ENCODE results near the gene KLLN. TPM values are rescaled to one million over a fixed set of nuclear protein-coding genes. Genes with fewer than 3 reads are reported as not detected.

Gene KLLN
- total RNA-seq, 1 experiment from 2014 or later: 0.57 TPM

DNA sequence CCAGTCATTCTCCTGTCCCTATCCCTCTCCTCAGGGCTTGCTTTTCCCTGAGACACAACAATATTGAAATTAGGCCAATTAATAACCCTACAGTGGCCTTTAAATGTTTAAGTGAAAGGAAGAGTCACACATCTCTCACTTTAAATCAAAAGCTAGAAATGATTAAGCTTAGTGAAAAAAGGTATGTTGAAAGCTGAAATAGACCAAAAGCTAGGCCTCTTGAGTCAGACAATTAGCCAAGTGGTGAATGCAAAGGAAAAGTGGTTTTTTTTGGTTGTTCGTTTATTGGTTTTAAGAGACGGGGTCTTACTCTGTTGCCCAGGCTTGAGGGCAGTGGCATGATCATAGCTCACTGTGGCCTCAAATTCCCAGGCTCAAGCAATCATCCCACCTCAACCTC is 35.7 kb downstream of the KLLN start:
- BruUV-seq (replicated peaks): no TSS peak
- H3F3A ChIP-seq (ENCODE audit: insufficient read depth, low read depth): no peaks in the 10 kb centered on the region
- no peaks in the 10 kb centered on the region for H3K9me2 ChIP-seq (ENCODE audit: insufficient read depth)
- no peak for DNase-seq
- H4K20me1 ChIP-seq (ENCODE audit: insufficient read depth): no peaks in the 10 kb centered on the region
- TF ChIP-seq, protein P1, sequence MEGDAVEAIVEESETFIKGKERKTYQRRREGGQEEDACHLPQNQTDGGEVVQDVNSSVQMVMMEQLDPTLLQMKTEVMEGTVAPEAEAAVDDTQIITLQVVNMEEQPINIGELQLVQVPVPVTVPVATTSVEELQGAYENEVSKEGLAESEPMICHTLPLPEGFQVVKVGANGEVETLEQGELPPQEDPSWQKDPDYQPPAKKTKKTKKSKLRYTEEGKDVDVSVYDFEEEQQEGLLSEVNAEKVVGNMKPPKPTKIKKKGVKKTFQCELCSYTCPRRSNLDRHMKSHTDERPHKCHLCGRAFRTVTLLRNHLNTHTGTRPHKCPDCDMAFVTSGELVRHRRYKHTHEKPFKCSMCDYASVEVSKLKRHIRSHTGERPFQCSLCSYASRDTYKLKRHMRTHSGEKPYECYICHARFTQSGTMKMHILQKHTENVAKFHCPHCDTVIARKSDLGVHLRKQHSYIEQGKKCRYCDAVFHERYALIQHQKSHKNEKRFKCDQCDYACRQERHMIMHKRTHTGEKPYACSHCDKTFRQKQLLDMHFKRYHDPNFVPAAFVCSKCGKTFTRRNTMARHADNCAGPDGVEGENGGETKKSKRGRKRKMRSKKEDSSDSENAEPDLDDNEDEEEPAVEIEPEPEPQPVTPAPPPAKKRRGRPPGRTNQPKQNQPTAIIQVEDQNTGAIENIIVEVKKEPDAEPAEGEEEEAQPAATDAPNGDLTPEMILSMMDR (conservative IDR thresholded peaks at IDR 0.05): no peak
- TF ChIP-seq EZH2 (IDR thresholded peaks at IDR 0.05; ENCODE audit: low read depth): no peak
- intact Hi-C loops (cut with micrococcal nuclease; ENCODE audit: unreplicated experiment): no loop called here
- H3K79me2 ChIP-seq (ENCODE audit: low read depth): no peaks in the 10 kb centered on the region
- no peak overlapping the region for H2AFZ ChIP-seq
- H3K36me3 ChIP-seq (ENCODE audit: low read depth): no peaks in the 10 kb centered on the region
- H3K27ac ChIP-seq: no peak overlapping the region
- H3K4me3 ChIP-seq: no peak overlapping the region
- H3K9me3 ChIP-seq (ENCODE audit: insufficient read depth, low read depth): no peaks in the 10 kb centered on the region
- no peaks in the 10 kb centered on the region for H3K4me1 ChIP-seq (replicated peaks; ENCODE audit: insufficient read depth)
- ChIA-PET CTCF (no interaction called here), POLR2A (ENCODE audit: unreplicated experiment) (no interaction called here)
- H3K4me2 ChIP-seq: no peak overlapping the region
- H3K27me3 ChIP-seq (ENCODE audit: insufficient read depth, low read depth): no peaks in the 10 kb centered on the region

DNA sequence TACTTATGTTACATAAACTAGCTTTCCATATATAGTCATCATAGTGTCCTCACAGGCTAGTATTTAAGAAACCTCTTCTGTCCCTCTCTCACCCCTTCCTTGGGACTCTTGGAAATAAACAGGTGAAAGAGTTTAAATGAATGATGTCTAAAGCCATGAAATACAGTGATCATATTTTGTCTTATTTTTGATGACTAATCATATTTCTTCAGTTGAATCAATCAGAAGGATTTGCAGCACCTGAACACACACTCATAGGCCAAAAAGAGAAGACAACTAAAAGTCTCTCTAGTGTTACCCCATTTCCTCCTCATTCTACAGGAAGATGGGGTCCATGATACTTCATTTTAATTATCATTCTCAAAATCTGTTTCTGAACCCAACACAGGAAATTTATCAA is 36.7 kb downstream of the KLLN start:
- H2AFZ ChIP-seq: no peak overlapping the region
- POLR2A ChIA-PET (ENCODE audit: unreplicated experiment): no interaction called here
- no peak overlapping the region for H3K27ac ChIP-seq
- H3K4me1 ChIP-seq (replicated peaks; ENCODE audit: insufficient read depth): no peaks in the 10 kb centered on the region
- no peaks in the 10 kb centered on the region for H3K9me2 ChIP-seq (ENCODE audit: insufficient read depth)
- H3K27me3 ChIP-seq (ENCODE audit: insufficient read depth, low read depth): no peaks in the 10 kb centered on the region
- no peaks in the 10 kb centered on the region for H3K36me3 ChIP-seq (ENCODE audit: low read depth)
- intact Hi-C loops (cut with micrococcal nuclease; ENCODE audit: unreplicated experiment): no loop called here
- no peak for TF ChIP-seq EZH2 (IDR thresholded peaks at IDR 0.05; ENCODE audit: low read depth)
- TF ChIP-seq, protein P1 (conservative IDR thresholded peaks at IDR 0.05): no peak
- H3K4me2 ChIP-seq: no peak overlapping the region
- BruUV-seq (replicated peaks): no TSS peak
- H3K4me3 ChIP-seq: no peak overlapping the region
- DNase-seq: no peak
- no peaks in the 10 kb centered on the region for H3K9me3 ChIP-seq (ENCODE audit: insufficient read depth, low read depth)
- CTCF ChIA-PET: no interaction called here
- H3K79me2 ChIP-seq (ENCODE audit: low read depth): no peaks in the 10 kb centered on the region
- no peaks in the 10 kb centered on the region for H3F3A ChIP-seq (ENCODE audit: insufficient read depth, low read depth)
- H4K20me1 ChIP-seq (ENCODE audit: insufficient read depth): no peaks in the 10 kb centered on the region

DNA sequence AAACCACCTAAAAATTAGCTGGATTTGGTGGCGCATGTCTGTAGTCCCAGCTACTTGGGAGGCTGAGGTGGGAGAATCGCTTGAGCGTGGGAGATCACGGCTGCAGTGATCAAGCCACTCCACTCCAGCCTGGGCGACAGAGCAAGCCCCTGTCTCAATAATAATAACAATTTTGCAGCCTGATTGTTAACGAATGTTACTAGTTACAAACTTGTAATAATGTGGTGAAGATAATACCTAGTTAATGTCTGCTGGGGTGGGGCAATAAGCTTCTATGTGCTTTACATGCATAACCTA is 44.1 kb downstream of the KLLN start:
- peak overlapping the region; percentile 96; the same call in 1 of the 2 replicates for H2AFZ ChIP-seq
- intact Hi-C loops (cut with micrococcal nuclease; ENCODE audit: unreplicated experiment): loop anchor here (5.0 kb wide), 1 partner anchor 43 kb away; the partner anchor contains the start of genes KLLN and PTEN
- peak overlapping the region; percentile 88 for H3K4me3 ChIP-seq
- no TSS peak for BruUV-seq (replicated peaks)
- peaks cover 24% of the 10 kb centered on the region for H3K4me1 ChIP-seq (replicated peaks; ENCODE audit: insufficient read depth)
- ChIA-PET CTCF (interaction anchor here (0.5 kb wide), 1 partner anchor 566 kb away, joined by 3 read pairs; no protein-coding TSS in a partner anchor), POLR2A (ENCODE audit: unreplicated experiment) (interaction anchor here (0.6 to 0.7 kb wide), 3 partner anchors 25 to 710 kb away, joined by 3 to 19 read pairs (median 18); no protein-coding TSS in a partner anchor)
- peak overlapping the region; percentile 80 for H3K27ac ChIP-seq
- TF ChIP-seq, protein P1 (conservative IDR thresholded peaks at IDR 0.05): no peak
- TF ChIP-seq EZH2 (IDR thresholded peaks at IDR 0.05; ENCODE audit: low read depth): no peak
- peaks cover 9% of the 10 kb centered on the region for H3F3A ChIP-seq (ENCODE audit: insufficient read depth, low read depth)
- peaks cover 4% of the 10 kb centered on the region for H3K36me3 ChIP-seq (ENCODE audit: low read depth)
- no peaks in the 10 kb centered on the region for H3K9me2 ChIP-seq (ENCODE audit: insufficient read depth)
- peaks cover 38% of the 10 kb centered on the region for H3K79me2 ChIP-seq (ENCODE audit: low read depth)
- no peak for DNase-seq
- peaks cover 7% of the 10 kb centered on the region for H4K20me1 ChIP-seq (ENCODE audit: insufficient read depth)
- H3K4me2 ChIP-seq: peak overlapping the region; percentile 88
- H3K9me3 ChIP-seq (ENCODE audit: insufficient read depth, low read depth): no peaks in the 10 kb centered on the region
- no peaks in the 10 kb centered on the region for H3K27me3 ChIP-seq (ENCODE audit: insufficient read depth, low read depth)
